GM12892 (cell line): Measurements from ENCODE around the gene LNX1.

ENCODE experiments used
- DNase-seq: peaks from one replicate; pipeline ENCODE4 v3.0.0; 2011; ENCODE audit not compliant: insufficient read length
- FAIRE-seq: peaks from 2 replicates; lab custom pipeline; 2011; peaks lifted over from hg19 to GRCh38; lab: Jason Lieb, UNC
- POLR2A ChIP-seq: IDR thresholded peaks from 2 replicates; pipeline ENCODE4 v1.6.1; 2011; ENCODE audit warnings: low read depth, low read length, control low read depth
- POLR2AphosphoS5 ChIP-seq: IDR thresholded peaks from 2 replicates; pipeline ENCODE4 v1.6.1; 2011; ENCODE audit warnings: low read depth, low read length, control low read depth
- TAF1 ChIP-seq: IDR thresholded peaks from 2 replicates; pipeline ENCODE4 v1.6.1; 2011; ENCODE audit warnings: low read depth, mild to moderate bottlenecking, control low read depth, low read length, borderline replicate concordance

LNX1 gene

GRCh38 chr4:53619431-53619830 is 28.1 kb upstream of the LNX1 start:
- FAIRE-seq (no peak), DNase-seq (no peak)
- TF ChIP-seq POLR2AphosphoS5 (no peak), TAF1 (no peak), POLR2A (no peak)

GRCh38 chr4:53618321-53618720 is 27.0 kb upstream of the LNX1 start:
- TF ChIP-seq TAF1: no peak
- TF ChIP-seq POLR2A: no peak
- no peak for TF ChIP-seq POLR2AphosphoS5
- DNase-seq (no peak), FAIRE-seq (no peak)

GRCh38 chr4:53617101-53617680 is 25.9 kb upstream of the LNX1 start:
- FAIRE-seq: no peak

GRCh38 chr4:53616219-53616618 is 24.9 kb upstream of the LNX1 start:
- no peak for FAIRE-seq
- no peak for DNase-seq
- no peak for TF ChIP-seq POLR2A
- no peak for TF ChIP-seq POLR2AphosphoS5
- TF ChIP-seq TAF1: no peak

More at GRCh38 chr4:53617101-53617680, 25.9 kb upstream of the LNX1 start:
- no peak for DNase-seq
- no peak for TF ChIP-seq POLR2A
- TF ChIP-seq POLR2AphosphoS5: no peak
- TF ChIP-seq TAF1: no peak

- DNase-seq (no peak), FAIRE-seq (no peak)
- no peak for TF ChIP-seq POLR2A
- TF ChIP-seq POLR2AphosphoS5: no peak
- TF ChIP-seq TAF1: no peak
Measured at GRCh38 chr4:53614591-53614990, 23.3 kb upstream of the LNX1 start.

- DNase-seq: no peak
- no peak for TF ChIP-seq TAF1
- no peak for TF ChIP-seq POLR2A
- TF ChIP-seq POLR2AphosphoS5: no peak
- no peak for FAIRE-seq
Measured at GRCh38 chr4:53613428-53613827, 22.1 kb upstream of the LNX1 start.

- no peak for FAIRE-seq
- DNase-seq: no peak
- no peak for TF ChIP-seq POLR2A
- no peak for TF ChIP-seq TAF1
- no peak for TF ChIP-seq POLR2AphosphoS5
Measured at GRCh38 chr4:53608649-53609048, 17.4 kb upstream of the LNX1 start.

GRCh38 chr4:53608242-53608641 is 17.0 kb upstream of the LNX1 start:
- FAIRE-seq (no peak), DNase-seq (no peak)
- TF ChIP-seq TAF1 (no peak), POLR2AphosphoS5 (no peak), POLR2A (no peak)

GRCh38 chr4:53605783-53606182 is 14.5 kb upstream of the LNX1 start:
- DNase-seq: no peak
- no peak for FAIRE-seq
- TF ChIP-seq POLR2A: no peak
- no peak for TF ChIP-seq TAF1
- TF ChIP-seq POLR2AphosphoS5: no peak

GRCh38 chr4:53602390-53602789 is 11.1 kb upstream of the LNX1 start:
- DNase-seq (no peak), FAIRE-seq (no peak)
- TF ChIP-seq POLR2AphosphoS5 (no peak), TAF1 (no peak), POLR2A (no peak)

GRCh38 chr4:53601251-53601764 is 10.0 kb upstream of the LNX1 start:
- no peak for TF ChIP-seq POLR2AphosphoS5
- no peak for TF ChIP-seq TAF1
- no peak for FAIRE-seq
- no peak for DNase-seq

- TF ChIP-seq TAF1: no peak
- TF ChIP-seq POLR2AphosphoS5: no peak
- TF ChIP-seq POLR2A: no peak
- DNase-seq (no peak), FAIRE-seq (no peak)
Measured at GRCh38 chr4:53599632-53600031, 8.3 kb upstream of the LNX1 start.

GRCh38 chr4:53598901-53599300 is 7.6 kb upstream of the LNX1 start:
- no peak for TF ChIP-seq POLR2AphosphoS5
- TF ChIP-seq POLR2A: no peak
- TF ChIP-seq TAF1: no peak
- FAIRE-seq (no peak), DNase-seq (no peak)
